Mesothelial cell of epicardium (in vitro differentiated cells): Measurements from ENCODE around the gene SNX17. TPM values are rescaled to one million over a fixed set of nuclear protein-coding genes. Genes with fewer than 3 reads are reported as not detected.

Experiments
- DNase-seq, 2 experiments: peaks; one replicate each; pipeline ENCODE4 v3.0.0; 2021; ENCODE audit warnings: low spot score in 2 of 2; ENCODE audit not compliant: unreplicated experiment in 2 of 2
- H3K27ac Mint-ChIP-seq: 2 replicates; pipeline ENCODE4 v1.8.0; 2021; ENCODE audit warnings: mixed read lengths
- H3K27me3 Mint-ChIP-seq: 2 replicates; pipeline ENCODE4 v1.8.0; 2021; ENCODE audit warnings: low read depth, mixed read lengths
- H3K36me3 Mint-ChIP-seq: 2 replicates; pipeline ENCODE4 v1.8.0; 2021; ENCODE audit warnings: mixed read lengths
- H3K4me1 Mint-ChIP-seq: 2 replicates; pipeline ENCODE4 v1.8.0; 2021; ENCODE audit warnings: mixed read lengths
- H3K4me3 Mint-ChIP-seq: 2 replicates; pipeline ENCODE4 v1.8.0; 2021; ENCODE audit warnings: mild to moderate bottlenecking, moderate library complexity, mixed read lengths
- H3K9me3 Mint-ChIP-seq: 2 replicates; pipeline ENCODE4 v1.8.0; 2021; ENCODE audit warnings: mixed read lengths
- CTCF ChIP-seq: fragments of 200-600 bp; sonication (generic); IDR thresholded peaks from one replicate; pipeline ENCODE4 v1.5.0; 2021; ENCODE audit warnings: antibody characterized with exemption; ENCODE audit not compliant: unreplicated experiment
- total RNA-seq: library from RNA; stranded (reverse); gene quantifications from 3 replicates; pipeline ENCODE4 v1.2.1, GENCODE V29; 2021

The SNX17 gene
- total RNA-seq, 1 donor from 2014 or later = 88.2 TPM

GRCh38 chr2:27380626-27381545 lies 10.5 kb downstream of the SNX17 start, which contains the start of gene ZNF513:
Gene ZNF513, minus strand, starts transcription at chr2:27380734. Its CDS starts 208 bp downstream, at chr2:27380526.
- H3K36me3 Mint-ChIP-seq = peaks cover 20% of the 10 kb centered on the region
- TF ChIP-seq CTCF = no peak
- peak within 1 kb of the TSS; percentile 98 for H3K27ac Mint-ChIP-seq
- DNase-seq = peak; percentile 90
- no peaks in the 10 kb centered on the region for H3K9me3 Mint-ChIP-seq
- peaks cover 26% of the 10 kb centered on the region for H3K4me1 Mint-ChIP-seq
- no peaks in the 10 kb centered on the region for H3K27me3 Mint-ChIP-seq
- peak within 1 kb of the TSS; percentile 90 for H3K4me3 Mint-ChIP-seq

DNA sequence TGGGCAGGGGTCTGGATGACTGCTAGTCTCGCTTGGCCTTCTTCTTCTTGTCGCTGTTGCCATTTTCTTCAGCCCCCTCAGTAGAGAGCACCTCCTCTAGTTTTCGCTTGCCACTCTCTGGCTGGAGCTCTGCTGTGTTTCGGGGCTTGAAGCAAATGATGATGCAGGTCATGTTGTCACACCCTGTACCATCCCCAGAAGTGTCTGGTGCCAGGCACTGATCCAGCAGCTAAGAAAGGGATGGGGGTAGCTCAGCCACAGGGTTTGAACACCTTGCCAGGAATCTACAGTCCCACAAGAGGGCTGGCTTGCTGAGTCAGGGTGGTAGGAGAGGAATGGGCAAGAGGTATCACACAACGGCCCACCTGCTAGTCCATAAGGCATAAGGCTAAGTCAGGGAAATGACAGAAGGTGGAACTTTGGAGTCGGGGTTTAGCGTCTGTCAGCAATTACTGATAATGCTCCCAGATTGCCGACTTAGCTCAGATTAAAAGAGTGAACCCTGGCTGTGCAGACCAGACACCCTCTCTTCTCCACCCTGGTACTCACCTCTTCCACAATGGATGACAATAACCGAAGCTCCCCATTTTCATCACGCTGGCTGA lies 11.3 kb downstream of the SNX17 start:
- Mint-ChIP-seq H3K27ac (peak overlapping the region; percentile 98), H3K9me3 (no peaks in the 10 kb centered on the region), H3K4me1 (peaks cover 26% of the 10 kb centered on the region), H3K36me3 (peaks cover 21% of the 10 kb centered on the region), H3K27me3 (no peaks in the 10 kb centered on the region), H3K4me3 (peak overlapping the region; percentile 90)
- no peak for DNase-seq
- TF ChIP-seq CTCF = no peak

GRCh38 chr2:27390822-27391679 lies 20.6 kb downstream of the SNX17 start:
- no peaks in the 10 kb centered on the region for H3K4me1 Mint-ChIP-seq
- H3K27ac Mint-ChIP-seq = no peak overlapping the region
- H3K9me3 Mint-ChIP-seq = no peaks in the 10 kb centered on the region
- no peak for DNase-seq
- peaks cover 6% of the 10 kb centered on the region for H3K36me3 Mint-ChIP-seq
- no peak overlapping the region for H3K4me3 Mint-ChIP-seq
- no peaks in the 10 kb centered on the region for H3K27me3 Mint-ChIP-seq
- TF ChIP-seq CTCF = no peak

- H3K4me3 Mint-ChIP-seq = no peak overlapping the region
- no peak for TF ChIP-seq CTCF
- H3K4me1 Mint-ChIP-seq = no peaks in the 10 kb centered on the region
- no peaks in the 10 kb centered on the region for H3K9me3 Mint-ChIP-seq
- peaks cover 6% of the 10 kb centered on the region for H3K36me3 Mint-ChIP-seq
- H3K27ac Mint-ChIP-seq = no peak overlapping the region
- no peaks in the 10 kb centered on the region for H3K27me3 Mint-ChIP-seq
- no peak for DNase-seq
Measured at GRCh38 chr2:27393225-27393624, 22.8 kb downstream of the SNX17 start.

- DNase-seq = no peak
- no peak for TF ChIP-seq CTCF
- no peaks in the 10 kb centered on the region for H3K4me1 Mint-ChIP-seq
- no peak overlapping the region for H3K4me3 Mint-ChIP-seq
- peaks cover 6% of the 10 kb centered on the region for H3K36me3 Mint-ChIP-seq
- no peaks in the 10 kb centered on the region for H3K27me3 Mint-ChIP-seq
- H3K27ac Mint-ChIP-seq = no peak overlapping the region
- H3K9me3 Mint-ChIP-seq = no peaks in the 10 kb centered on the region
Measured at GRCh38 chr2:27398962-27399361, 28.5 kb downstream of the SNX17 start.
